Karpas-422 (cell line): ENCODE measurements around the gene ADORA2A. TPM values are rescaled to one million over a fixed set of nuclear protein-coding genes. Genes with fewer than 3 reads are reported as not detected.

Experiments used
- DNase-seq: peaks from one replicate; pipeline ENCODE4 v3.0.0-alpha.2; 2015
- H2AFZ ChIP-seq: fragments of 200-600 bp; sonication (generic); 2 replicates; pipeline ENCODE4 v1.6.1; 2014; ENCODE audit warnings: antibody characterized with exemption, low read length, mixed read lengths
- H3K27ac ChIP-seq: fragments of 200-600 bp; sonication (generic); 2 replicates; pipeline ENCODE4 v1.5.1; 2014; ENCODE audit warnings: mild to moderate bottlenecking, low read length, moderate library complexity
- H3K27me3 ChIP-seq: fragments of 200-600 bp; sonication (generic); 2 replicates; pipeline ENCODE4 v1.6.1; 2014; ENCODE audit warnings: low read length, mixed read lengths
- H3K36me3 ChIP-seq: fragments of 200-600 bp; sonication (generic); 2 replicates; pipeline ENCODE4 v1.6.1; 2014; ENCODE audit warnings: low read length, mixed read lengths; ENCODE audit not compliant: insufficient read depth
- H3K4me1 ChIP-seq: fragments of 200-600 bp; sonication (generic); 2 replicates; pipeline ENCODE4 v1.6.1; 2014; ENCODE audit warnings: mild to moderate bottlenecking, low read length, mixed read lengths
- H3K4me2 ChIP-seq: fragments of 200-600 bp; sonication (generic); 2 replicates; pipeline ENCODE4 v1.6.1; 2014; ENCODE audit warnings: low read length, low read depth, mild to moderate bottlenecking; ENCODE audit not compliant: poor library complexity, severe bottlenecking
- H3K4me3 ChIP-seq: fragments of 200-600 bp; sonication (generic); 2 replicates; pipeline ENCODE4 v1.5.1; 2014; ENCODE audit warnings: mild to moderate bottlenecking, antibody characterized with exemption, low read length, mixed read lengths
- H3K79me2 ChIP-seq: fragments of 200-600 bp; sonication (generic); 2 replicates; pipeline ENCODE4 v1.6.1; 2014; ENCODE audit warnings: mild to moderate bottlenecking, low read length, mixed read lengths
- H3K9ac ChIP-seq: fragments of 200-600 bp; sonication (generic); 2 replicates; pipeline ENCODE4 v1.6.0; 2014; ENCODE audit warnings: low read length
- H3K9me2 ChIP-seq: fragments of 200-600 bp; sonication (generic), shearing (Covaris generic); replicated peaks from 2 replicates; pipeline ENCODE4 v1.6.0; 2014; ENCODE audit warnings: mild to moderate bottlenecking, low read length, moderate library complexity; ENCODE audit not compliant: insufficient read depth
- H3K9me3 ChIP-seq: fragments of 300-700, 200-600 bp; sonication (generic); 2 replicates; pipeline ENCODE4 v1.6.1; 2014; ENCODE audit warnings: low read length, mixed read lengths
- H4K20me1 ChIP-seq: fragments of 200-600 bp; sonication (generic); 2 replicates; pipeline ENCODE4 v1.6.1; 2014; ENCODE audit warnings: mild to moderate bottlenecking, antibody characterized with exemption, low read length, low read depth; ENCODE audit not compliant: insufficient read depth
- total RNA-seq: library from RNA; depleted of rRNA; stranded (reverse); fragments of >200 nt; shearing (Covaris generic); gene quantifications from 2 replicates; pipeline ENCODE4 v1.2.3, GENCODE V29; 2014; ENCODE audit warnings: low replicate concordance

Gene ADORA2A
- total RNA-seq, 1 experiment from 2014 or later: 65.9 TPM

- H3K27ac ChIP-seq: peak overlapping the region; percentile 49
- H3K4me1 ChIP-seq: peaks cover 41% of the 10 kb centered on the region
- no peaks in the 10 kb centered on the region for H3K36me3 ChIP-seq
- no peak overlapping the region; the same call in 1 of the 2 replicates for H2AFZ ChIP-seq
- no peaks in the 10 kb centered on the region for H4K20me1 ChIP-seq
- no peaks in the 10 kb centered on the region for H3K9me3 ChIP-seq
- no peaks in the 10 kb centered on the region for H3K79me2 ChIP-seq
- peak overlapping the region; percentile 13 for H3K4me2 ChIP-seq
- no peak overlapping the region for H3K9ac ChIP-seq
- peak; percentile 79 for DNase-seq
- no peak overlapping the region for H3K4me3 ChIP-seq
- no peaks in the 10 kb centered on the region for H3K27me3 ChIP-seq
- H3K9me2 ChIP-seq: no peaks in the 10 kb centered on the region
These were observed 35.8 kb downstream of the ADORA2A start for GRCh38 chr22:24463071-24463760.

DNA sequence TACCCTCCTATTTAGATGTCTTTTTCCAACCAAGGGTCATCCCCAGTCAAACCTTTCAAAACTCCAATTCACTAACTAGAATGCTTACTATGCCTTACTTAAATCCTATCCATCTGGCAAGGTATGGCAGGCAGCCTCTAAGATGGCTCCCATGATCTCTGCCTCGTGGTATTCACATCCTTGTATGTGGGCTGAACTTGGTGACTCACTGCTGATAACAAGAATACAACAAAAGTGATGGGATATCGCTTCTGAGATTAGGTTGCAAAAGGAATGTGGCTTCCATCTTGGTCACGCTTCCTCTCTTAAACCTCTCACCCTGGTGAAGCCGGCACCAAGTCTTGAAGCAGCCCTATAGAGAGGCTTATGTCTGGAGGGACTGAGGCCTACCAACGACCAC is 38.2 kb downstream of the ADORA2A start:
- Histone ChIP-seq H2AFZ (no peak overlapping the region), H4K20me1 (no peaks in the 10 kb centered on the region), H3K4me3 (no peak overlapping the region), H3K27ac (no peak overlapping the region), H3K4me1 (peaks cover 35% of the 10 kb centered on the region), H3K36me3 (no peaks in the 10 kb centered on the region), H3K9me3 (no peaks in the 10 kb centered on the region), H3K27me3 (no peaks in the 10 kb centered on the region), H3K9ac (no peak overlapping the region), H3K79me2 (no peaks in the 10 kb centered on the region), H3K9me2 (no peaks in the 10 kb centered on the region), H3K4me2 (no peak overlapping the region)
- DNase-seq: no peak

GRCh38 chr22:24465975-24466374 is 38.6 kb downstream of the ADORA2A start:
- H2AFZ ChIP-seq: no peak overlapping the region
- H3K4me2 ChIP-seq: no peak overlapping the region
- no peaks in the 10 kb centered on the region for H3K9me3 ChIP-seq

DNA sequence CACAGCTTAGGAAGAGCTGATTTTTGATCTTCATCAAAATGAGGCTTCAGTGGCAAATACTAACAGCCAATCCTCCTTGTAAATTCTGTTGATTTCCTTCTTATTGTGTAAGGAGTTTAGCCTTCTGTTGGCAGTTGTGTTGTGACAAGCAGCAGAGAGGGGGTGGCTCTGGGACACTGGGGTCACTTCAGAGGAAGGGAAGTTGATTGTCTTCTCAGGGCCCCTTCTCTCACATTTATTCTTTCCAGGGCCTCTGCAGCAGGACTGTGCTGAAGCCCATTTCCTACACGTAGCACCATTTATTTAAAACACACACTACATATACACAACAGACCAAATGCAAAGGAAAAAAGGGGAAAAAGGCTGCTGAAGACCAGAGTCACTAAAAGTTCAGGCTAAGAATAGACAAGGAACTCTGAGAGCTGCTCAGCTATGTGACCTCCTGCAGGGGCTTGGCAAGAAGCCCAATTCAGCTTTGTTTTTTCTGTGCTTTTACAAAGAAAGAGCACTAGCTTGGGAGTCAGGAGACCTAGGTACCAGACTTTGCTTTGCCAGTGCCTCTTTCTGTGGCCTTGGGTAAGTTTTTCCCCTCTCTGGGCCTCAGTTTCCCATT is 39.4 kb downstream of the ADORA2A start:
- H4K20me1 ChIP-seq: no peaks in the 10 kb centered on the region
- no peak overlapping the region for H3K4me3 ChIP-seq
- peak overlapping the region; percentile 60 for H3K27ac ChIP-seq
- no peaks in the 10 kb centered on the region for H3K9me3 ChIP-seq
- no peaks in the 10 kb centered on the region for H3K27me3 ChIP-seq
- H2AFZ ChIP-seq: peak overlapping the region; percentile 12; the same call in 1 of the 2 replicates
- H3K36me3 ChIP-seq: no peaks in the 10 kb centered on the region
- peak overlapping the region; percentile 32 for H3K9ac ChIP-seq
- peaks cover 39% of the 10 kb centered on the region for H3K4me1 ChIP-seq
- no peaks in the 10 kb centered on the region for H3K9me2 ChIP-seq
- DNase-seq: peak; percentile 69
- H3K4me2 ChIP-seq: peak overlapping the region; percentile 33
- H3K79me2 ChIP-seq: no peaks in the 10 kb centered on the region

More at GRCh38 chr22:24465975-24466374, 38.6 kb downstream of the ADORA2A start:
- Histone ChIP-seq H3K27me3 (no peaks in the 10 kb centered on the region), H3K9ac (no peak overlapping the region), H3K79me2 (no peaks in the 10 kb centered on the region), H3K27ac (no peak overlapping the region), H3K9me2 (no peaks in the 10 kb centered on the region), H3K4me3 (no peak overlapping the region), H3K36me3 (no peaks in the 10 kb centered on the region), H3K4me1 (peaks cover 32% of the 10 kb centered on the region), H4K20me1 (no peaks in the 10 kb centered on the region)
- DNase-seq: no peak

DNA sequence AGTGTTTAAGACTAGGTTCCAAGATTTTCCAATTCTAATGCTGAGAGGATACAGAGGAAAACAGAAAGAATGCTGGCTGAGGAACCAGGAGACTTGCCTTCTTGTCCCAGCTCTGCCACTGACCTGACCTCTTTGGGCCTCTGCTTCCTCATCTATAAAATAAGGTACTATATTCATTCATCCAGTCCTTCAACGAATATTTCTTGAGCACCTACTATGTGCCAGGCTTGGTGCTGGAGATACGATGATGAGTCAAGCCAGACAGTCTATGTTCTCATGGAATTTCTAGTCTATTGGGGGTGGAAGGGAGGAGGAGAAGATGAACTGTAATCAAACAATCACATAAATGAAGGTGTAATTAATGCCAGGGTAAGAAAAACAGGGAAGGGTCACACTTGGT is 39.9 kb downstream of the ADORA2A start:
- peak overlapping the region; percentile 32 for H3K9ac ChIP-seq
- peaks cover 42% of the 10 kb centered on the region for H3K4me1 ChIP-seq
- H3K4me2 ChIP-seq: peak overlapping the region; percentile 33
- no peaks in the 10 kb centered on the region for H3K36me3 ChIP-seq
- no peaks in the 10 kb centered on the region for H3K9me3 ChIP-seq
- no peak overlapping the region for H3K4me3 ChIP-seq
- DNase-seq: no peak
- no peaks in the 10 kb centered on the region for H3K9me2 ChIP-seq
- H3K27me3 ChIP-seq: no peaks in the 10 kb centered on the region
- peak overlapping the region; percentile 60; the same call in 1 of the 2 replicates for H3K27ac ChIP-seq
- no peaks in the 10 kb centered on the region for H4K20me1 ChIP-seq
- H2AFZ ChIP-seq: 0 out of 2 replicates have a peak overlapping the region, but pooled peaks have one; percentile 12
- H3K79me2 ChIP-seq: no peaks in the 10 kb centered on the region

DNA sequence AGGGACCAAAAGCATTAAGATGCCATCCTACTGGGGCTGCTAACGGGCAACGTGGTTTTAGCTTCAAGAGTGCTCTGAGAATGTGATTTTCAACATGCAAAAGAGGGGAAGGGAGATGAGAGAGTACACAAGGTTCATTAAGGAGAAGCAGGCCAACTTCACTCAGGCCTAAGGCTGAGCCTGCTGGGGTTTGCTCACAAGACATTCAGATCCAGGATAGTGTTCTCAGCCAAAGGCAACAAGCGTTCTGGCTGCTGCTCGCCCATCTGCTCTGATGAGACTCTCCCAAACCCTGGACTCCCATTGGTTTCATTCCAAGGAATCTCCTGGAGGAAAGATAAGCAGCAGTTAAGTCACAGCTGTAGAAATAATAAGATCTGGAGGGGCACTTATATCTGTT is 44.2 kb downstream of the ADORA2A start:
- H2AFZ ChIP-seq: peak overlapping the region; percentile 78; the same call in 1 of the 2 replicates
- H3K4me3 ChIP-seq: no peak overlapping the region
- H3K9me2 ChIP-seq: no peaks in the 10 kb centered on the region
- H3K36me3 ChIP-seq: no peaks in the 10 kb centered on the region
- H3K4me2 ChIP-seq: no peak overlapping the region
- H3K9me3 ChIP-seq: no peaks in the 10 kb centered on the region
- peak overlapping the region; percentile 4; the same call in 1 of the 2 replicates for H3K9ac ChIP-seq
- H3K4me1 ChIP-seq: peaks cover 39% of the 10 kb centered on the region
- no peaks in the 10 kb centered on the region for H4K20me1 ChIP-seq
- DNase-seq: peak; percentile 57
- no peak overlapping the region for H3K27ac ChIP-seq
- no peaks in the 10 kb centered on the region for H3K27me3 ChIP-seq
- H3K79me2 ChIP-seq: no peaks in the 10 kb centered on the region

GRCh38 chr22:24473284-24473683 is 45.9 kb downstream of the ADORA2A start:
- Histone ChIP-seq H3K79me2 (no peaks in the 10 kb centered on the region), H4K20me1 (no peaks in the 10 kb centered on the region), H3K36me3 (no peaks in the 10 kb centered on the region), H2AFZ (0 out of 2 replicates have a peak overlapping the region, but pooled peaks have one; percentile 16), H3K4me3 (peak overlapping the region; percentile 16; the same call in 1 of the 2 replicates), H3K9ac (no peak overlapping the region), H3K9me3 (no peaks in the 10 kb centered on the region), H3K4me2 (peak overlapping the region; percentile 52), H3K27ac (peak overlapping the region; percentile 18), H3K27me3 (no peaks in the 10 kb centered on the region), H3K9me2 (no peaks in the 10 kb centered on the region), H3K4me1 (peaks cover 28% of the 10 kb centered on the region)
- peak; percentile 78 for DNase-seq

DNA sequence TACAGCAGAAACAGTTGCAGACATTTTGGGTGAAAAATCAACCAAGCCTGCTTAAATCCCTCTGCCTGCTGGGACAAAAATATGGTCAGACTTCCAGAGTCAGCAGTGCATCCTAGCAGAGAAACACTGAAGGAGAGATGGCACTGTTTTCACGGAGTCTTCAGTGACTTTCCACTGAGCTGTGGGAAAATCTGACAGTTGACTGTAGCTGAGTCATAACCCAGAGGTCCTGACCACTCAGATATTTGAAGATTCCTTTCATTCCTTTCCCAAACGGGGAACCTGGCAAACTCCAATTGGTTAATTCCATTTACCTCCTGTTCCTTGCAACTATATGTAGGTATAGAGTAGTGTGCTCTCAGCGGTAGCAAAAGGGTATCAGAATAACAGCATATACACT is 46.8 kb downstream of the ADORA2A start:
- H2AFZ ChIP-seq: 0 out of 2 replicates have a peak overlapping the region, but pooled peaks have one; percentile 0

More for the DNA sequence above, 46.8 kb downstream of the ADORA2A start:
- no peak overlapping the region for H3K27ac ChIP-seq
- H3K4me2 ChIP-seq: no peak overlapping the region
- H3K9ac ChIP-seq: no peak overlapping the region
- no peaks in the 10 kb centered on the region for H3K9me2 ChIP-seq
- H3K36me3 ChIP-seq: no peaks in the 10 kb centered on the region
- no peak overlapping the region for H3K4me3 ChIP-seq
- H3K4me1 ChIP-seq: peaks cover 28% of the 10 kb centered on the region
- no peaks in the 10 kb centered on the region for H3K9me3 ChIP-seq
- no peak for DNase-seq
- no peaks in the 10 kb centered on the region for H3K79me2 ChIP-seq
- H3K27me3 ChIP-seq: no peaks in the 10 kb centered on the region
- H4K20me1 ChIP-seq: no peaks in the 10 kb centered on the region
